Astrocyte (in vitro differentiated cells and primary cell): Measurements from ENCODE around the gene DOCK2. TPM values are rescaled to one million over a fixed set of nuclear protein-coding genes. Genes with fewer than 3 reads are reported as not detected.
"Not testable (repeated sequence)": the region's sequence is repeated elsewhere in the genome, so short reads cannot be mapped to it uniquely, and the experiment has no call there.

Source experiments
- DNase-seq: peaks from one replicate; pipeline ENCODE4 v3.0.0-alpha.2; 2010; ENCODE audit warnings: low read depth
- FAIRE-seq: peaks from 2 replicates; lab custom pipeline; 2011; peaks lifted over from hg19 to GRCh38; lab: Jason Lieb, UNC
- H2AFZ ChIP-seq: 2 replicates; pipeline ENCODE4 v1.6.0; 2012; ENCODE audit warnings: low read depth, low read length, inconsistent platforms
- H3K27ac ChIP-seq: 2 replicates; pipeline ENCODE4 v1.5.1; 2011; ENCODE audit warnings: low read depth, low read length, inconsistent platforms
- H3K27me3 ChIP-seq: 2 replicates; pipeline ENCODE4 v1.6.0; 2011; ENCODE audit warnings: low read length, inconsistent platforms; ENCODE audit not compliant: insufficient read depth
- H3K36me3 ChIP-seq: 2 replicates; pipeline ENCODE4 v1.5.1; 2011; ENCODE audit warnings: low read length, inconsistent platforms; ENCODE audit not compliant: insufficient read depth
- H3K4me1 ChIP-seq: 2 replicates; pipeline ENCODE4 v1.5.1; 2011; ENCODE audit warnings: low read length, inconsistent platforms; ENCODE audit not compliant: insufficient read depth
- H3K4me2 ChIP-seq: 2 replicates; pipeline ENCODE4 v1.6.0; 2012; ENCODE audit warnings: low read length, inconsistent platforms
- H3K4me3 ChIP-seq: 2 replicates; pipeline ENCODE4 v1.5.1; 2011; ENCODE audit warnings: low read depth, mild to moderate bottlenecking, low read length, inconsistent platforms; ENCODE audit not compliant: insufficient read depth
- H3K79me2 ChIP-seq: 2 replicates; pipeline ENCODE4 v1.6.0; 2012; ENCODE audit warnings: mild to moderate bottlenecking, low read length, inconsistent platforms; ENCODE audit not compliant: insufficient read depth
- H3K9ac ChIP-seq: 2 replicates; pipeline ENCODE4 v1.6.0; 2012; ENCODE audit warnings: mild to moderate bottlenecking, low read length, inconsistent platforms
- H3K9me3 ChIP-seq: 2 replicates; pipeline ENCODE4 v1.5.1; 2012; ENCODE audit warnings: low read depth, mild to moderate bottlenecking, low read length, inconsistent platforms; ENCODE audit not compliant: insufficient read depth
- H4K20me1 ChIP-seq: 2 replicates; pipeline ENCODE4 v1.6.0; 2012; ENCODE audit warnings: low read length, inconsistent platforms; ENCODE audit not compliant: insufficient read depth
- H3K27ac Mint-ChIP-seq: one replicate; pipeline ENCODE4 v1.8.0; 2021; ENCODE audit warnings: mild to moderate bottlenecking, mixed read lengths; ENCODE audit not compliant: unreplicated experiment
- H3K27me3 Mint-ChIP-seq: one replicate; pipeline ENCODE4 v1.8.0; 2021; ENCODE audit warnings: low read depth, mixed read lengths; ENCODE audit not compliant: unreplicated experiment
- H3K36me3 Mint-ChIP-seq: one replicate; pipeline ENCODE4 v1.8.0; 2021; ENCODE audit warnings: low read depth, mixed read lengths; ENCODE audit not compliant: unreplicated experiment
- H3K4me1 Mint-ChIP-seq: one replicate; pipeline ENCODE4 v1.8.0; 2021; ENCODE audit warnings: low read depth, mixed read lengths; ENCODE audit not compliant: unreplicated experiment
- H3K4me3 Mint-ChIP-seq: one replicate; pipeline ENCODE4 v1.8.0; 2021; ENCODE audit warnings: mild to moderate bottlenecking, moderate library complexity, mixed read lengths; ENCODE audit not compliant: unreplicated experiment
- H3K9me3 Mint-ChIP-seq: one replicate; pipeline ENCODE4 v1.8.0; 2021; ENCODE audit warnings: mild to moderate bottlenecking, mixed read lengths; ENCODE audit not compliant: unreplicated experiment
- CTCF ChIP-seq: IDR thresholded peaks from 2 replicates; pipeline ENCODE4 v1.5.1; 2011; ENCODE audit warnings: low read depth, mild to moderate bottlenecking, inconsistent platforms, low read length, moderate library complexity; ENCODE audit not compliant: insufficient read depth
- EZH2 ChIP-seq: IDR thresholded peaks from 2 replicates; pipeline ENCODE4 v1.6.1; 2012; ENCODE audit warnings: mild to moderate bottlenecking, low read length, inconsistent platforms; ENCODE audit not compliant: insufficient read depth
- total RNA-seq: library from RNA; stranded (reverse); gene quantifications from 2 replicates; pipeline ENCODE4 v1.2.1, GENCODE V29; 2021

DOCK2 gene
- total RNA-seq, 1 donor from 2014 or later = 0.66 TPM

- no peak overlapping the region for H3K4me3 ChIP-seq
- H3K27ac ChIP-seq = no peak overlapping the region
- no peaks in the 10 kb centered on the region for H4K20me1 ChIP-seq
- DNase-seq = no peak
- peaks cover 6% of the 10 kb centered on the region for H3K27me3 ChIP-seq
- TF ChIP-seq CTCF (no peak), EZH2 (no peak)
- H3K36me3 ChIP-seq = no peaks in the 10 kb centered on the region
- no peaks in the 10 kb centered on the region for H3K79me2 ChIP-seq
- H3K4me1 ChIP-seq = no peaks in the 10 kb centered on the region
- H3K36me3 Mint-ChIP-seq = no peaks in the 10 kb centered on the region
- H3K4me3 Mint-ChIP-seq = no peak overlapping the region
- no peak overlapping the region for H3K4me2 ChIP-seq
- no peak for FAIRE-seq
- H3K4me1 Mint-ChIP-seq = no peaks in the 10 kb centered on the region
- H3K9ac ChIP-seq = no peak overlapping the region
- no peak overlapping the region for H2AFZ ChIP-seq
- H3K9me3 Mint-ChIP-seq = peaks cover 3% of the 10 kb centered on the region
- H3K9me3 ChIP-seq = no peaks in the 10 kb centered on the region
- H3K27me3 Mint-ChIP-seq = peaks cover 30% of the 10 kb centered on the region
- H3K27ac Mint-ChIP-seq = no peak overlapping the region
These were observed 455.5 kb downstream of the DOCK2 start for GRCh38 chr5:170092455-170093101.

GRCh38 chr5:170094329-170094728 lies 457.3 kb downstream of the DOCK2 start:
- H3K36me3 Mint-ChIP-seq, H3K27ac Mint-ChIP-seq, H4K20me1 ChIP-seq, FAIRE-seq, H3K27me3 ChIP-seq, H2AFZ ChIP-seq, H3K27ac ChIP-seq, H3K4me1 ChIP-seq, H3K4me3 Mint-ChIP-seq, H3K79me2 ChIP-seq, H3K4me3 ChIP-seq, DNase-seq, H3K9ac ChIP-seq, H3K4me2 ChIP-seq, H3K9me3 ChIP-seq, H3K36me3 ChIP-seq, H3K4me1 Mint-ChIP-seq: not testable (repeated sequence)
- peaks cover 10% of the 10 kb centered on the region for H3K9me3 Mint-ChIP-seq
- H3K27me3 Mint-ChIP-seq = peaks cover 33% of the 10 kb centered on the region

GRCh38 chr5:170095646-170096045 lies 458.6 kb downstream of the DOCK2 start:
- H3K9me3 Mint-ChIP-seq = peaks cover 10% of the 10 kb centered on the region
- Histone ChIP-seq H3K36me3 (no peaks in the 10 kb centered on the region), H3K27ac (no peak overlapping the region), H3K4me2 (no peak overlapping the region), H3K4me1 (no peaks in the 10 kb centered on the region), H3K79me2 (no peaks in the 10 kb centered on the region), H3K9ac (no peak overlapping the region), H3K4me3 (no peak overlapping the region), H3K27me3 (peaks cover 3% of the 10 kb centered on the region), H3K9me3 (no peaks in the 10 kb centered on the region), H2AFZ (no peak overlapping the region), H4K20me1 (no peaks in the 10 kb centered on the region)
- no peak for FAIRE-seq
- no peak for DNase-seq
- H3K4me3 Mint-ChIP-seq = no peak overlapping the region
- H3K27ac Mint-ChIP-seq = no peak overlapping the region
- H3K27me3 Mint-ChIP-seq = peaks cover 36% of the 10 kb centered on the region
- no peaks in the 10 kb centered on the region for H3K4me1 Mint-ChIP-seq
- no peak for TF ChIP-seq EZH2
- no peak for TF ChIP-seq CTCF
- H3K36me3 Mint-ChIP-seq = no peaks in the 10 kb centered on the region
